ENCODE data around the gene HELT.

HELT gene

GRCh38 chr4:185003596-185004351, 14.5 kb upstream of the HELT start:
- DNase-seq (ENCODE audit: low spot score): no peak

- no peak for DNase-seq (ENCODE audit: low spot score)
Observed at GRCh38 chr4:185004562-185005218, 13.6 kb upstream of the HELT start.

GRCh38 chr4:185005219-185005819, 13.0 kb upstream of the HELT start:
- DNase-seq (ENCODE audit: low spot score): peak; percentile 92

- no peak for DNase-seq (ENCODE audit: low spot score)
Observed at GRCh38 chr4:185011408-185011807, 6.9 kb upstream of the HELT start.

- DNase-seq (ENCODE audit: low spot score): no peak
Observed at GRCh38 chr4:185013417-185014125, 4.7 kb upstream of the HELT start.

GRCh38 chr4:185015108-185015507, 3.2 kb upstream of the HELT start:
- no peak for DNase-seq (ENCODE audit: low spot score)

- no peak for DNase-seq (ENCODE audit: low spot score)
Observed at GRCh38 chr4:185016101-185016940, 2.0 kb upstream of the HELT start.

GRCh38 chr4:185016946-185017758, 1.1 kb upstream of the HELT start:
- DNase-seq (ENCODE audit: low spot score): no peak

- DNase-seq (ENCODE audit: low spot score): no peak
Observed at GRCh38 chr4:185018834-185019455, 655 bp downstream of the HELT start.

- no peak for DNase-seq (ENCODE audit: low spot score)
Observed at GRCh38 chr4:185019456-185020292, 1.4 kb downstream of the HELT start.

GRCh38 chr4:185020293-185020808, 2.1 kb downstream of the HELT start:
- no peak for DNase-seq (ENCODE audit: low spot score)

- no peak for DNase-seq (ENCODE audit: low spot score)
Observed at GRCh38 chr4:185020863-185021761, 2.8 kb downstream of the HELT start.

GRCh38 chr4:185023471-185023870, 5.2 kb downstream of the HELT start:
- no peak for DNase-seq (ENCODE audit: low spot score)

GRCh38 chr4:185028625-185029024, 10.3 kb downstream of the HELT start:
- DNase-seq (ENCODE audit: low spot score): no peak

- DNase-seq (ENCODE audit: low spot score): no peak
Observed at GRCh38 chr4:185031611-185032010, 13.3 kb downstream of the HELT start.

GRCh38 chr4:185033072-185033471, 14.8 kb downstream of the HELT start:
- DNase-seq (ENCODE audit: low spot score): no peak

- no peak for DNase-seq (ENCODE audit: low spot score)
Observed at GRCh38 chr4:185033950-185034349, 15.7 kb downstream of the HELT start.

- no peak for DNase-seq (ENCODE audit: low spot score)
Observed at GRCh38 chr4:185035284-185035683, 17.0 kb downstream of the HELT start.

Measured in GM03348 (cell line).